HUES6 (cell line): ENCODE measurements around the gene TLK1.
"Not testable (repeated sequence)": the region's sequence is repeated elsewhere in the genome, so short reads cannot be mapped to it uniquely, and the experiment has no call there.

Source experiments
- H3K27ac ChIP-seq: 2 replicates; pipeline ENCODE4 v1.7.0; 2013; ENCODE audit warnings: low read depth, mild to moderate bottlenecking, low read length, inconsistent platforms
- H3K27me3 ChIP-seq: 2 replicates; pipeline ENCODE4 v1.6.1; 2013; ENCODE audit warnings: low read length; ENCODE audit not compliant: control insufficient read depth, insufficient read depth
- H3K36me3 ChIP-seq: 2 replicates; pipeline ENCODE4 v1.6.1; 2013; ENCODE audit warnings: low read length; ENCODE audit not compliant: control insufficient read depth, insufficient read depth
- H3K4me1 ChIP-seq: 2 replicates; pipeline ENCODE4 v1.6.1; 2013; ENCODE audit warnings: low read length; ENCODE audit not compliant: control insufficient read depth, insufficient read depth
- H3K4me3 ChIP-seq: 2 replicates; pipeline ENCODE4 v1.5.1; 2013; ENCODE audit warnings: low read depth, low read length
- H3K9ac ChIP-seq: one replicate; pipeline ENCODE4 v1.6.1; 2013; ENCODE audit warnings: mild to moderate bottlenecking, low read length
- H3K9me3 ChIP-seq: 2 replicates; pipeline ENCODE4 v1.6.1; 2013; ENCODE audit warnings: low read depth, low read length; ENCODE audit not compliant: control insufficient read depth, insufficient read depth

Gene TLK1

GRCh38 chr2:171080607-171081006, 80.1 kb downstream of the TLK1 start:
- peaks cover 12% of the 10 kb centered on the region; the same call in 1 of the 2 replicates for H3K36me3 ChIP-seq
- no peaks in the 10 kb centered on the region for H3K9me3 ChIP-seq
- no peaks in the 10 kb centered on the region for H3K27me3 ChIP-seq
- H3K9ac ChIP-seq: no peak overlapping the region
- peaks cover 8% of the 10 kb centered on the region for H3K4me1 ChIP-seq
- no peak overlapping the region for H3K4me3 ChIP-seq
- H3K27ac ChIP-seq: no peak overlapping the region

- not testable (repeated sequence) for H3K4me3 ChIP-seq, H3K4me1 ChIP-seq, H3K27me3 ChIP-seq, H3K9me3 ChIP-seq, H3K27ac ChIP-seq, H3K9ac ChIP-seq
- peaks cover 24% of the 10 kb centered on the region for H3K36me3 ChIP-seq
Observed at GRCh38 chr2:171076422-171076821, 84.3 kb downstream of the TLK1 start.

GRCh38 chr2:171072164-171072563, 88.5 kb downstream of the TLK1 start:
- Histone ChIP-seq H3K9ac (no peak overlapping the region), H3K9me3 (no peaks in the 10 kb centered on the region), H3K27ac (no peak overlapping the region), H3K36me3 (peaks cover 29% of the 10 kb centered on the region), H3K4me3 (no peak overlapping the region), H3K4me1 (no peaks in the 10 kb centered on the region), H3K27me3 (no peaks in the 10 kb centered on the region)

GRCh38 chr2:171069286-171069956, 91.3 kb downstream of the TLK1 start:
- H3K9me3 ChIP-seq: no peaks in the 10 kb centered on the region
- peaks cover 15% of the 10 kb centered on the region for H3K36me3 ChIP-seq
- no peaks in the 10 kb centered on the region for H3K27me3 ChIP-seq

GRCh38 chr2:171066110-171066509, 94.6 kb downstream of the TLK1 start:
- Histone ChIP-seq H3K4me1 (no peaks in the 10 kb centered on the region), H3K4me3 (no peak overlapping the region), H3K9ac (no peak overlapping the region), H3K36me3 (peaks cover 6% of the 10 kb centered on the region), H3K9me3 (no peaks in the 10 kb centered on the region), H3K27ac (no peak overlapping the region), H3K27me3 (no peaks in the 10 kb centered on the region)

More at GRCh38 chr2:171069286-171069956, 91.3 kb downstream of the TLK1 start:
- Histone ChIP-seq H3K4me3 (no peak overlapping the region), H3K27ac (no peak overlapping the region), H3K4me1 (no peaks in the 10 kb centered on the region), H3K9ac (no peak overlapping the region)

GRCh38 chr2:171057575-171057974, 103.1 kb downstream of the TLK1 start:
- H3K4me3 ChIP-seq: no peak overlapping the region
- H3K36me3 ChIP-seq: peaks cover 76% of the 10 kb centered on the region
- no peak overlapping the region for H3K9ac ChIP-seq
- no peaks in the 10 kb centered on the region for H3K4me1 ChIP-seq
- H3K27me3 ChIP-seq: no peaks in the 10 kb centered on the region
- no peaks in the 10 kb centered on the region for H3K9me3 ChIP-seq
- no peak overlapping the region for H3K27ac ChIP-seq

GRCh38 chr2:171056307-171056706, 104.4 kb downstream of the TLK1 start:
- Histone ChIP-seq H3K4me1 (no peaks in the 10 kb centered on the region), H3K9me3 (no peaks in the 10 kb centered on the region), H3K36me3 (peaks cover 87% of the 10 kb centered on the region)

GRCh38 chr2:171049691-171050090, 111.0 kb downstream of the TLK1 start:
- no peaks in the 10 kb centered on the region for H3K27me3 ChIP-seq
- no peak overlapping the region for H3K27ac ChIP-seq
- H3K36me3 ChIP-seq: peaks cover 80% of the 10 kb centered on the region
- no peak overlapping the region for H3K9ac ChIP-seq
- H3K9me3 ChIP-seq: no peaks in the 10 kb centered on the region
- H3K4me3 ChIP-seq: no peak overlapping the region
- no peaks in the 10 kb centered on the region; the same call in 1 of the 2 replicates for H3K4me1 ChIP-seq

More at GRCh38 chr2:171056307-171056706, 104.4 kb downstream of the TLK1 start:
- Histone ChIP-seq H3K27ac (no peak overlapping the region), H3K9ac (no peak overlapping the region), H3K27me3 (no peaks in the 10 kb centered on the region), H3K4me3 (no peak overlapping the region)

- H3K4me1 ChIP-seq: no peaks in the 10 kb centered on the region; the same call in 1 of the 2 replicates
- no peaks in the 10 kb centered on the region for H3K27me3 ChIP-seq
- no peak overlapping the region; the same call in 1 of the 2 replicates for H3K27ac ChIP-seq
- no peaks in the 10 kb centered on the region for H3K9me3 ChIP-seq
- no peak overlapping the region for H3K9ac ChIP-seq
- peaks cover 78% of the 10 kb centered on the region for H3K36me3 ChIP-seq
- no peak overlapping the region for H3K4me3 ChIP-seq
Observed at GRCh38 chr2:171046048-171046560, 114.6 kb downstream of the TLK1 start.

- Histone ChIP-seq H3K27me3 (no peaks in the 10 kb centered on the region), H3K4me3 (no peak overlapping the region), H3K4me1 (no peaks in the 10 kb centered on the region; the same call in 1 of the 2 replicates), H3K36me3 (peaks cover 78% of the 10 kb centered on the region), H3K27ac (no peak overlapping the region), H3K9me3 (no peaks in the 10 kb centered on the region), H3K9ac (no peak overlapping the region)
Observed at GRCh38 chr2:171044416-171044815, 116.3 kb downstream of the TLK1 start.

GRCh38 chr2:171042253-171042969, 118.3 kb downstream of the TLK1 start:
- Histone ChIP-seq H3K27ac (no peak overlapping the region), H3K27me3 (no peaks in the 10 kb centered on the region), H3K4me1 (no peaks in the 10 kb centered on the region; the same call in 1 of the 2 replicates), H3K36me3 (peaks cover 70% of the 10 kb centered on the region), H3K9me3 (no peaks in the 10 kb centered on the region), H3K9ac (no peak overlapping the region), H3K4me3 (no peak overlapping the region)
